Duodenal mucosa (tissue), 2 donors: ENCODE data around the gene LBHD2.

ENCODE experiments used
- H3K27ac ChIP-seq: one replicate; pipeline ENCODE4 v1.7.0; 2013; ENCODE audit warnings: low read depth, low read length
- H3K27me3 ChIP-seq, 2 donors: one replicate each; pipeline ENCODE4 v1.7.0; 2013; ENCODE audit warnings: low read length in 2 of 2, control low read depth in 1 of 2; ENCODE audit not compliant: insufficient read depth in 2 of 2, control insufficient read depth in 1 of 2
- H3K36me3 ChIP-seq, 2 donors: one replicate each; pipeline ENCODE4 v1.7.0; 2013; ENCODE audit warnings: low read length in 2 of 2, control low read depth in 1 of 2; ENCODE audit not compliant: insufficient read depth in 2 of 2, control insufficient read depth in 1 of 2
- H3K4me1 ChIP-seq, 2 donors: one replicate each; pipeline ENCODE4 v1.7.0; 2013; ENCODE audit warnings: low read length in 2 of 2, control low read depth in 1 of 2; ENCODE audit not compliant: insufficient read depth in 2 of 2, control insufficient read depth in 1 of 2
- H3K4me3 ChIP-seq, 2 donors: one replicate each; pipeline ENCODE4 v1.7.0; 2013; ENCODE audit warnings: low read length in 2 of 2, low read depth in 1 of 2
- H3K9ac ChIP-seq, 2 donors: one replicate each; pipeline ENCODE4 v1.7.0; 2013; ENCODE audit warnings: low read length in 2 of 2, low read depth in 1 of 2
- H3K9me3 ChIP-seq, 2 donors: one replicate each; pipeline ENCODE4 v1.7.0; 2013; ENCODE audit warnings: low read length in 2 of 2, control low read depth in 1 of 2; ENCODE audit not compliant: control insufficient read depth in 1 of 2

LBHD2 gene

DNA sequence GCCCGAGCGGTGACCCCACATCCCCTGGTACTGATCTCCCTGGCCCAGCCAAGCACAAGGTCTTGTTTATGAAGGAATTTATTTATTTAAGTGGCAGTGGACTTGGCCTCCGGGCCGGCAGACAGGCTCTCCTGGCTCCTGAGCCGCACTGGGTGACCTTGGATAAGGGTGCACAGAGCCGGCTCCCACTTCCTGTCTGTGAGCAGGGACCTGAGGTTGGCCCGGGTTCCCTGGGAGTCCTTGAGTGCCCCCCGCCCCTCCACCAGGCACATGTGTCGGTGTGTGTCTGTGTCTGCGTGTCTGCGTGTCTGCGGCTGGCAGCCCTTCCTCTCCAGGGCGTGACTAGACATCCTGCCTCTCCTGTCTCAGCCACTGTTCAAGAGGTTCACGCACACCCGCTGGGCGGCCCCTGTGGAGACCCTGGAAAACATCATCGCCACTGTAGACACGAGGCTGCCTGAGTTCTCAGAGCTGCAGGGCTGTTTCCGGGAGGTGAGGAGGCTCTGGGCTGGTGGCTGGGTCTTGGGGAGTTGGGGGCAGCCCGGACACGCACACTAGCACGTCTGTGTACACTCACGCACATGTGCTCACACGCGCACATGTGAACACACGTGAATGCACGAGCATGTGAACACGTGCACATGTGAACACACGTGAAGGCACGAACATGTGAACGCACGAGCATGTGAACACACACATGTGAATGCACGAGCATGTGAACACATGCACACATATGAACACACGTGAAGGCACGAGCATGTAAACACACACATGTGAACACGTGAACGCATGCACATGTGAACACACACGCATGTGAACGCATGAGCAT, 48.6 kb downstream of the LBHD2 start:
- H3K9me3 ChIP-seq, result no peaks in the 10 kb centered on the region
- peaks cover 4 to 18% of the 10 kb centered on the region in 2 donors for H3K36me3 ChIP-seq
- no peak overlapping the region for H3K9ac ChIP-seq
- H3K27ac ChIP-seq, result no peak overlapping the region
- H3K4me1 ChIP-seq, result peaks cover 6 to 14% of the 10 kb centered on the region in 2 donors
- no peaks in the 10 kb centered on the region for H3K27me3 ChIP-seq
- no peak overlapping the region for H3K4me3 ChIP-seq

DNA sequence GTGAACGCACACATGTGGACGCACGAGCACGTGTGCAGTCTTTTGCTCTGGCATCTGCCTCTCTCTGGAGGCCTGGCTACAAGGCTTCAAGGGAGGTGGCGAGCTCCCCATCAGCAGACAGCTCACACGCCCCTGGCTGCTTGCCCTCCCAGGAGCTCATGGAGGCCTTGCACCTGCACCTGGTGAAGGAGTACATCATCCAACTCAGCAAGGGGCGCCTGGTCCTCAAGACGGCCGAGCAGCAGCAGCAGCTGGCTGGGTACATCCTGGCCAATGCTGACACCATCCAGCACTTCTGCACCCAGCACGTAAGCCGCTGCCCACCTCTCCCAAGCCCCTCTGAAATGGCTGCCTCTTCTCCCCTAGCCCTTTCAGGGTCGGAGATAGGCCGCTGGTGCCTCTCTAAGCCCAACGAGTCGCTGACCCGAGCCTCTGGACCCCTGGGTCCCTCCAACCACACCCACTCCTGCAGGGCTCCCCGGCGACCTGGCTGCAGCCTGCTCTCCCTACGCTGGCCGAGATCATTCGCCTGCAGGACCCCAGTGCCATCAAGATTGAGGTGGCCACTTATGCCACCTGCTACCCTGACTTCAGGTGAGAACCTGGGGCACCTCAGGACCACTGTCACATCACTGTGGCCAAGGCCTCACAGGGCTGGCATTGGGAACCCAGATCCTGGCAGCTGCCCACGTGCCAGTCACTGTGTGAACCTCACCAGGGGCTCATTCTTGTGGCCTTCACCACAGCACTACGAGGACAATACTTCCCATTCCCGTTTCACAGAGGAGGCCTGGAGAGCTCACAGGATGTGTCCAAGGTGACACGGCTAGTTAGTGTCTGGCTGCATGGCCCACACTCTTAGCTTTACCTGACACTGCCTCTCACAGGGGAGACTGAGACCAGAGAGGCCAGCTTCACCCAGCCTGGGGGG, 49.5 kb downstream of the LBHD2 start:
- Histone ChIP-seq H3K27ac (no peak overlapping the region), H3K36me3 (peaks cover 4 to 18% of the 10 kb centered on the region in 2 donors), H3K9ac (no peak overlapping the region), H3K27me3 (no peaks in the 10 kb centered on the region), H3K4me1 (peaks cover under 1 to 6% of the 10 kb centered on the region in 2 donors), H3K9me3 (no peaks in the 10 kb centered on the region), H3K4me3 (no peak overlapping the region)

DNA sequence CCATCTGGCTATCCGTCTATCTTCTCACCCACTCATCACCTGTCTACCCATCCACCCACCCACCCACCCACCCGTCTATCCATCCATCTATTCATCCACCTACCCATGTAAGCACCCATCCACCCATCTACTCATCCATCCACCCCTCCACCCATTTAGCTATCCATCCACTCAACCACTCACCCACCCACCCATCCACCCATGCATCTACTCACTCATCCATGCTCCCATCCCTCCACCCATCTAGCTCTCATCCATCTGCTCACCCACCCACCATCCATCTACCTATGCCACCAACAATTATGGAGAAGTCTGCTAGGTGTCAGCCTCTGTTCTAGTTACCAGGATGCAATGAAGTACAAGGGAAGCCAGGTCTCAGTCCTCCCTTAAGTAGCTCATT, 50.4 kb downstream of the LBHD2 start:
- Histone ChIP-seq H3K9me3 (no peaks in the 10 kb centered on the region), H3K36me3 (peaks cover 4 to 18% of the 10 kb centered on the region in 2 donors), H3K9ac (no peak overlapping the region), H3K4me3 (no peak overlapping the region), H3K4me1 (no peaks in the 10 kb centered on the region), H3K27me3 (peaks cover 0 to 1% of the 10 kb centered on the region in 2 donors), H3K27ac (no peak overlapping the region)

DNA sequence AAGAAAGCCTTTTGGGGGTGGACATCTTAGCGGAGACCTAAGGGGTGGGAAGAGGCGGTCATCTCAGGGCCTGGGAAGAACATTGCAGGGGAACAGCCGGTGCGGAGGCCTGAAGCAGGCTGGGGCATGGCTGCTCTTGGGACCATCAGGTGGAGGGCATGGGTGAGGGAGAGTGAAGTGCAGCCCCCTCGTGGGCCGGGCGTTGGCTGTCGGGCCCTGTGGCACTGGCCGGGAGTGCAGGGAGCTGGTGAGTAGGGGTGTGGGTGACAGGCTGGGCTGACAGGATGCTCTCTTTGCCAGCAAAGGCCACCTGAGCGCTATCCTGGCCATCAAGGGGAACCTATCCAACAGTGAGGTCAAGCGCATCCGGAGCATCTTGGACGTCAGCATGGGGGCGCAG, 50.9 kb downstream of the LBHD2 start:
- H3K27me3 ChIP-seq, result peaks cover 0 to 4% of the 10 kb centered on the region in 2 donors
- H3K36me3 ChIP-seq, result peaks cover 4 to 18% of the 10 kb centered on the region in 2 donors
- no peaks in the 10 kb centered on the region for H3K9me3 ChIP-seq
- no peak overlapping the region for H3K27ac ChIP-seq
- no peaks in the 10 kb centered on the region for H3K4me1 ChIP-seq
- no peak overlapping the region for H3K4me3 ChIP-seq
- H3K9ac ChIP-seq, result no peak overlapping the region

DNA sequence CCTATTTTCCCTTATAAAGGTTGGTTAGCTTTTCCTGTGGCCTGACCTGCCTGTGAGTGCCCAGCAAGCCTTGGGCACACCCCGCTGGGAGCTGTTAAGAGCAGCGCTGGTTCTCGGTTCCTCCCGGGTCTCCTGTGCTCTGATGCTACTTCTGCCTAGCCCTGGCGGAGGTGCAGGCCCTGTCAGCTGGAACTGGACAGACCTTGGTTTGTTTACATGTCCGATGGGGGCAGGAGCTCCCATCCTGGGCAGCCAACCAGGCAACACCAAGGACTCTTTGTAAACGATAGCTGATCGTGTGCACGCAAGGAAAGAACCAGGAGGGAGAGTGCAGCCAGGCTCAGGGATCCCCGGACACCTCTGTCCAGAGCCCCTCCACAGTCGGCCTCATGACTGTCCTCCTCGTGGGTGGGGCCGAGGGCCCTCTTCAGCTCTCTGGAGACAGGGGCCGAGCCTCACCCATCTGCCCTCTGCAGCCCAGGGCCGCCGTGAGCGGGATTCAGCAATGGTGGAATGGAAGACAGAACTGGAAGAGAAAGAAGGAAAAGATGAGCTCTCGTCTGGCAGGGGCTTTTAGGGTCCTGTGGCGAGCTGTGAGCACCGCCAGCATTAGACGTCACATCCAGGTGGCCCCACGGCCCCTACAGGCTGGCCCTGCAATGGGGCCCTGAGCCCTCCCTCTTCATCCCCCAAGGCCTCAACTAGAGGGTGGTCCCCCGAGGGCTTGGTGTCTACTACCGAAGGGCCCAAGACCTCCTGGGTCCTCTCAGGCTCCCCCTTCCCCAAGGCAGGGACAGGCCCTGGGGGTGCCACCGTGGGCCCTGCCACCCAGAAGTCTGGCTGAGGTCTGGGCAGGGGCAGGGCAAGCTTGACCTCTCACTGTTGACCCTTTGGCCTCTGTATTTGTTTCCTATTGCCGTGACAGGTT, 51.6 kb downstream of the LBHD2 start:
- H3K4me1 ChIP-seq, result no peaks in the 10 kb centered on the region
- no peaks in the 10 kb centered on the region for H3K9me3 ChIP-seq
- H3K27ac ChIP-seq, result no peak overlapping the region

DNA sequence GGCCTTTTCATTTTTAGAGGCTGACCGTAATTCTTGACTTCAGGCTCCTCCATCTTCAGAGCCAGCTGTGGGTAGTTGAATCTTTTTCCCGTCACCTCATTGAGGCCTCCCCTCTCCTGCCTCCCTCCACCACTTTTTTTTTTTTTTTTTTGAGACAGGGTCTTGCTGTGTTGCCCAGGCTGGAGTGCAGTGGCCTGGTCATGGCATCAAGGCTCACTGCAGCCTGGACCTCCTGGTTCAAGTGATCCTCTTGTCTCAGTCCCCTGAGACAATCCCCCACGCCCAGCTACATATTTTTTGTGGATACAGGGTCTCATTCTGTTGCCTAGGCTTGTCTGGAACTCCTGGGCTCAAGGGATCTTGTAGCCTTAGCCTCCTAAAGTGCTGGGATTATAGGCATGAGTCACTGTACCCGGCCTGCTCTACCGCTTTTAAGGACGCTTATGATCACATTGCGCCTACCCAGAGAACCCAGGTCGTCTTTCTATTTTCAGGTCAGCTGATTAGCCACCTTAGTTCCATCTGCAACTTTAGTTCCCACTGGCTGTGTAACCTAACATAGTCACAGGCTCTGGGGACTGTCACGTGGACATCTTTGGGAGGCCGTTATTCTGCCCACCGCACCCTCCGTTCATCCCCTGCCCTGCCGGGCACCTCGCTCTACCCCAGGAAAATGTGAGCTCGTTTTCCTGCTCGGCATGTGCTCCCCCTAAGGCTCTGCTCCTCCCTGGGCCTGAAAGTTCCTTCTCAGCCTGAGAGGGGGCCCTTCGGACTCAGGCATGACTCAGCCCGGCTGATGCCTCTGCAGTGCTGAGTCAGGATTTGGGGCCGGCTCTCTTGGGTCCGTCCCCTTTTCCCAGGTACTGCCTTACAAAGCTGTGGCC, 52.6 kb downstream of the LBHD2 start:
- Histone ChIP-seq H3K36me3 (peaks cover 4 to 18% of the 10 kb centered on the region in 2 donors), H3K27me3 (peaks cover 3 to 7% of the 10 kb centered on the region in 2 donors), H3K27ac (no peak overlapping the region), H3K4me1 (no peaks in the 10 kb centered on the region), H3K9ac (no peak overlapping the region), H3K9me3 (no peaks in the 10 kb centered on the region), H3K4me3 (no peak overlapping the region)

More for the DNA sequence above, 51.6 kb downstream of the LBHD2 start:
- no peak overlapping the region for H3K4me3 ChIP-seq
- no peak overlapping the region for H3K9ac ChIP-seq
- peaks cover 4 to 18% of the 10 kb centered on the region in 2 donors for H3K36me3 ChIP-seq
- peaks cover 0 to 4% of the 10 kb centered on the region in 2 donors for H3K27me3 ChIP-seq

DNA sequence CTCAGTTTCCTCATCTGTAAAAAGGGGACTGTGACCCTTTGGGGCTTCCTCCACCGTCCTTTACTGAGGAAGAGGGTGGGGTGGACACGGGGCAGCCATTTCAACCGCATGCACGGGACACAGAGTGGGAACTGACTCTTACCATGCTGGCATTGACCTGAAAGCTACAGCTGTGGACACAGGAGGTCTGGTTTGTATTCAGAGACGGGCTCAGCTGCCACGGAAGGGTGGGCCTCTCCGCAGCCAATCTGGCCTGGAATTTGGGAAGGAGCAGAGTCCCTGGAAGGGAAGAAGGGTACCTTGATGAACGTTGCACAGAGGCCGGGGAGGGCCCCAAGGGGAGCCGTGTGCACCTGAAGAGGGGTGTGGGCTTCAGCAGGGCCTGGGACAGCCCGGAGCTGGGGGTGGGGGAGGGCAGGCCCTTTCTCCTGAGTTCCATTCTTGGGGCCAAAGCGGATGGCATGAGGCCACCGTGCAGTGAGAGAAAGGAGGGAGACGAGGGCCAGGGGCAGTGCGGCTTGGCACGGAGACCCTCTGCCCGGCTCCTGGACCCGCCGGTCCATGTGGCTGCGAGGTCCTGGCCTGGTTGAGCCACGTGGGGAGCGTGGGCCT, 53.8 kb downstream of the LBHD2 start:
- Histone ChIP-seq H3K4me1 (no peaks in the 10 kb centered on the region), H3K27me3 (peaks cover 5 to 19% of the 10 kb centered on the region in 2 donors), H3K4me3 (no peak overlapping the region), H3K9ac (no peak overlapping the region), H3K27ac (no peak overlapping the region), H3K9me3 (no peaks in the 10 kb centered on the region), H3K36me3 (peaks cover 3 to 17% of the 10 kb centered on the region in 2 donors)

DNA sequence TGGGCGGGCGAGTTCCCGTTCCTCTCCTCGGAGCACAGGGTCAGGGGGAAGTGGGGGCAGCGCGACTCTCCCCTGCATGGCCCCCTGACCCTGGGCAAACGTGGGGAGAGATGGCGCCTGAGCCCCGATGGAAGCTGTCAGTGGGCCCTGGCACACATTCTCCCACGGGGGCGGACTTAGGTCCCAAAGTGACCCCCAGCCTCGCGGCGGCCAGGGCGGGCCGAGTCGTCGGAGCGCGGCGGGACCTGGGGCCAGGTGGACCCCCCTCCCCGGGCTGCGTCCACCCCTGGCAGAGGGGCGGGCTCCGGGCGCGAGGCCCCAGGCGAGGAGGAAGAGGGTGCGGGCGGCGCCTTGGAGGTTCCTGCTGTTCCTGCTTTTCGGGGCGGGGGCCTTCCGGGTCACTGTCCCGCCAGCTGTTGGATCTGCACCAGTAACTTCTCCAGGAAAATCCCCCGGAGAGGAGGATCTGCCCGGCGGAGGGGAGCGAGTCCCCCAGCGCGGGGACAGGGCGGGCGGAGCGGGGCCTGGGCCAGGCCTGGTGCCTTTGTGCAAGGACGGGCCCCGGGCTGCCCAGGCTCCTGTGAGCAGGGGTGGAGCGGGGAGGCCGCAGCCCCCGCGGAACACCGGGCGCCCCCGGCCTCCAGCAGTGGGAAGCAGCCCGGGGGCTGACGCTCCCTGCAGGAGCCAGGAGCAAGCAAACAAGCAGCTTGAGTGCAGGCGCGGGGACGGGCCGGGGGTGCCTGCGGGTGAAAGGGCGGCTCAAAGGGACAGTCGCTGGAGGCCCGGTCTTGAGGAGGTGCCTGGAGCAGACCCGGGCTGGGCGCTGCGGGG, 54.5 kb downstream of the LBHD2 start:
- H3K27ac ChIP-seq, result no peak overlapping the region
- no peak overlapping the region for H3K9ac ChIP-seq
- no peaks in the 10 kb centered on the region for H3K4me1 ChIP-seq
- H3K9me3 ChIP-seq, result no peaks in the 10 kb centered on the region
- H3K27me3 ChIP-seq, result peaks cover 12 to 20% of the 10 kb centered on the region in 2 donors
- H3K4me3 ChIP-seq, result no peak overlapping the region
- peaks cover 0 to 10% of the 10 kb centered on the region in 2 donors for H3K36me3 ChIP-seq
